ENCODE measurements around the gene WBP2.

The WBP2 gene
- 53.0 to 55.8 reads per million in 2 donors for total RNA-seq

- peak; percentile 89 to 100 (median 98) for DNase-seq
Observed at GRCh38 chr17:75855310-75856061, at the start of gene WBP2. Gene WBP2, minus strand, starts transcription at chr17:75855335. Its CDS starts 38 bp downstream, at chr17:75855297.

- DNase-seq, result no peak
Observed at GRCh38 chr17:75902406-75902805, 47.3 kb upstream of the WBP2 start.

- DNase-seq, result no peak
Observed at GRCh38 chr17:75901727-75902126, 46.6 kb upstream of the WBP2 start.

GRCh38 chr17:75900691-75901533 lies 45.8 kb upstream of the WBP2 start:
- DNase-seq, result no peak

DNA sequence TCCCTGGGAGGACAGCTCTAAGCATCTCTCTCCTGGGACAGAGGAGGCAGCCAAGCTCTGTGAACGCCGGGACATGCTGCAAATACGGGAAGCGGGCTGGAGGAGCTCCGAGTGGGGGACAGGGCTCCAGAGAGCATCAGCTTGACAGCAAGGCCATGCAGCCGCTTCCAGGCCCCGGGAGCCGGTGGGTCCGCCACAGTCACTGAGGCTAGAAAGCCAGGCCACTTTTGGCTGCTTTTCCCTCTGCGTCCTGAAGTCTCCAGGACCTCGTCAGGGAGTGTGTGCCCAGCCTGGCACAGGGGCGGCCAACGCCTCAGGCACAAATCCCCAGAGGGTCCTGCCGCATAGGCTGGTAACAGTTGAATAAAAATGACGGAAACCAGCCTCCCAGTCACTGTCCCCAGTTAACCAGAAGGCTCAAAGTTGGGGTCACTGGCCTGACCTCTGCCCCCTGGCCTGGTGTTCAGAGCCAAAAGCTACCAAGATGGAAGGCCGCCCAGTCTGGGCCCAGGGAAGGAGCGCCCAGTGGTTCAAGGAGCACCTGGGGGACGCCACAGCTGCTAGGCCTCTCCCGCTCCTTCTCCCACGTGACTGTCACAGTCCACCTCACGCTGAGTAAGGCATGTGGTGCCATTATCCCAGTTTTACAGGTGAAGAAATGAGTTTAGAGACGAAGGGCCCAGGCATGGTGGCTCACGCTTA lies 44.8 kb upstream of the WBP2 start:
- DNase-seq, result no peak

DNA sequence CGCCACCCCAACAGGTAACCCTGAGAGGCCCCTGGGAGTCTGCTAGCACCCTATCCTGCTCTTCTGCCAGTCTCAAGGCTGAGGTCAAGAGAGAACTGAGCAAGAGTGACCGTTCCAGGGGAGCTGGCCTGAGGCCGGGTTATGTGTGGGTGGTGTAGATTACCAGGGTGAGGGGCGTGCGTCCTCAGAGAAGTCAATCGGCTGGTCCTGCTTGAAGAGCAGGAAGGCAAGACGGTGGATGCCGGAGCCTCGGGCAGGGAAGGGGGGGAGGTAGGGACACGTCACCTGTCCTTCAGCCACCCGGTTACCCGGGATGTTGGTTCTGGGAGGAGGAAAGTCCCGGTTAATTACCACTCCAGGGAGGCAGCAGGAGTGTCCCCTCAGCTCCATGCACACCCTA lies 44.2 kb upstream of the WBP2 start:
- DNase-seq, result no peak

GRCh38 chr17:75898791-75899190 lies 43.7 kb upstream of the WBP2 start:
- no peak for DNase-seq

GRCh38 chr17:75898065-75898464 lies 42.9 kb upstream of the WBP2 start:
- no peak for DNase-seq

GRCh38 chr17:75897160-75898019 lies 42.3 kb upstream of the WBP2 start:
- DNase-seq, result no peak

GRCh38 chr17:75896415-75897159 lies 41.5 kb upstream of the WBP2 start, which contains the start of gene TRIM65:
Gene TRIM65, minus strand, starts transcription at chr17:75896951. Its CDS starts 14 bp downstream, at chr17:75896937.
- DNase-seq, result peak; percentile 56 to 81 (median 64)

- DNase-seq, result no peak
Observed at GRCh38 chr17:75895370-75896155, 40.4 kb upstream of the WBP2 start.

DNA sequence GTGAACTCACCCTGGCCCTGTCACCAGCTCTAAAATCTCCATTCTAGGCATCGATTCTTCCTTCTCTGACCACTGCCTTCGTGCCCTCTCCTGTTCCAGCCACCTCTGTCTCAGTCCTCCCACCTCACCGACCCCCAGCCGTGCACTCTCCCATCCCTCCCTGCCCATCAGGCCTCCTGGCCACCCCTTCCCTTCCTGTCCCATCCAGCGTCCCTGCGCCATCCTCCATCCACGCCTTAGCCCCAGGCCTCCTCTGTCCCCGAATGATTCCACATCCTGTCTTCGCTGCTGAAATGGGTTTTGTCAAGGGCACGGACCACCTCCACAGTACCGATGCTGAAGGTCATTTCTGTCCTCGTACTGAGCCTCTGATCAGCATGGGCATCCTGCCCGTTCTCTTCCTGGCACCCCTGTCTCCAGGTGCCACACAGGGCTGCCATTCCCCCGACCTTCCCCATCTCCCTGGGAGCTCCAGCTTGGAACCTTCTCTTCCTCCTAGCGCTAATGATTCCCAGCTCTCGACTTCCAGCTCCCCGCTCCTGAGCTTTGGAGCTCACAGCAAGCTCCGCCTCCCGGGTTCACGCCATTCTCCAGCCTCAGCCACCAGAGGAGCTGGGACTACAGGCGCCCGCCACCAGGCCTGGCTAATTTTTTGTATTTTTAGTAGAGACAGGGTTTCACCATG lies 39.1 kb upstream of the WBP2 start:
- no peak for DNase-seq

GRCh38 chr17:75893305-75894048 lies 38.3 kb upstream of the WBP2 start:
- no peak for DNase-seq

DNA sequence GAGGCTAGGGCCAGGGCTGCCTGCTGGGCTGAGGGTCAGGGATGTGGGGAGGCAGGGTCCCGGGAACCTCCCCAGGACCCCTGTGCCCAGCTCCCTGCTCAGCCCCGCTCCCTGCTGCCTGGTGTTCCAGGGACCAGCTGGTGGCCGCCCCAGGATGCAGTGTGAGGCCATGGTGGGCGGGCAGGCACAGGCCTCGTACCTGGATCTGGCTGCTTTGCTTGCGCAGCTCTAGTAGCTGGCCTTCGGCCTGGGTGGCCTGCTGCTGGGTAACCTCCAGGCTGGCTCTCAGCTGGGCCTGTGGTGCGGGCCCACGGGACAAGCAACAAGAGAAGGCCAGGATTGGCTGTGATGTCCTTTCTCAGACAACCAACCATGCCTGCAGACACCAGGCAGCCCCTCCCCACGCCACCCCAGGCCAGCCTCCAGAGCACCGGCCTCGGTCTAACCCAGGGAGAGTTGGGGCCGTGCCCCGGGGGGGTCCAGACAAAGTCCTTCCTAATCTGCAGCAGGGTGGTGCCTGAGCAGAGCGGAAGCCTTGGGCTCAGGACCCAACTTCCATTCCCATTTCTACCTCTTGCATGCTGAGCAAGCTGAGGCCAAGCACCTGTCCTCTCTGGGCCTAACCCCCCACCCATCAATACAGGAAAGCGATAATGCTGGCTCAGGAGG lies 37.6 kb upstream of the WBP2 start:
- DNase-seq, result no peak

GRCh38 chr17:75891605-75892555 lies 36.7 kb upstream of the WBP2 start:
- no peak for DNase-seq

DNA sequence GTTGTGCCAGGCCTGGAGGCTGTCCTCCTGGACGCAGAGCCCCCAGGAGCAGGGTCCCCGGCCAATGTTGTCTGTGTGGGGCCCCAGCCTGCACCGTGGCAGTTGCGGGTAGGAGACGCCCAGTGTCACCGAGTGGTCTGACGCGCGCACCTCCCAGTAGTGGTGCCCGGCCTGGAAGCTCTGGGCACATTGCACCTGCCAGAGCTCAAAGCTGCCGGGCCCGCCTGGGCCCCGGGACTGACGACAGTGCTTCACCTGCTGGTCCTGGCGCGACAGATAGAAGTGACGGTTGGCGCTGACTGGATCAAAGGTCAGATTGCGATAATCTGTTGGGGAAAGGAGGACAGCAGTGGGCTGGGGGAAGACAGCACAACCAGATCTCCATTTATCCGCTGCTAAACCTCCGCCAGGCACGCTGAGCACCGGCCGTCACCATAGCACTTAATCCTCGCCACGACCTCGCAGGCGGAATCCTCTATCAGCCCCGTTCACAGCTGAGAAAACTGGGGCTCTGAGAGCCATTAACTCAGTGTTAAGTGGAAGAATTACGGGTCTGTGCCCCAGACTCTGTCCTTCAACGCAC lies 36.0 kb upstream of the WBP2 start:
- DNase-seq, result no peak

- DNase-seq, result no peak
Observed at GRCh38 chr17:75889454-75889853, 34.3 kb upstream of the WBP2 start.
